ENCODE data around the gene ZNF77. TPM values are rescaled to one million over a fixed set of nuclear protein-coding genes. Genes with fewer than 3 reads are reported as not detected.
A peak's percentile ranks its signal among the peaks of the same experiment; 100 is the strongest.
"Not testable (repeated sequence)": the region's sequence is repeated elsewhere in the genome, so short reads cannot be mapped to it uniquely, and the experiment has no call there.

Gene ZNF77
- total and polyA plus RNA-seq, 8 donors = 0.29 to 65.3 (median 4.2) TPM

GRCh38 chr19:2949939-2950285 is 5.1 kb upstream of the ZNF77 start:
- H3K4me3 ChIP-seq = peak overlapping the region; percentile 67 to 76 (median 70)
- no peak for TF ChIP-seq CTCF (IDR thresholded peaks at IDR 0.05)
- TF ChIP-seq EP300 (IDR thresholded peaks at IDR 0.05) = no peak
- TF ChIP-seq POLR2A (IDR thresholded peaks at IDR 0.05) = no peak
- TF ChIP-seq POLR2AphosphoS5 (IDR thresholded peaks at IDR 0.05) = no peak
- WGBS, 5 donors = 0 to 1% (median 0%) methylated on average over 11 of the region's 11 CpGs
- peak overlapping the region; percentile 91 to 97 (median 95) for H3K27ac ChIP-seq
- H3K27me3 ChIP-seq = no peaks in the 10 kb centered on the region
- no peaks in the 10 kb centered on the region for H3K36me3 ChIP-seq
- DNase-seq = peak; percentile 56 to 91
- H3K4me1 ChIP-seq = peaks cover 15 to 54% (median 44%) of the 10 kb centered on the region in 4 donors
- intact Hi-C loops (cut with DNase I; ENCODE audit: low total_unique reads) = no loop called here
- H3K9me3 ChIP-seq = no peaks in the 10 kb centered on the region

GRCh38 chr19:2945575-2946184 is 909 bp upstream of the ZNF77 start:
- H3K36me3 ChIP-seq = no peaks in the 10 kb centered on the region
- H3K4me1 ChIP-seq = peaks cover 16 to 48% (median 37%) of the 10 kb centered on the region in 4 donors
- H3K9me3 ChIP-seq = no peaks in the 10 kb centered on the region
- no peaks in the 10 kb centered on the region for H3K27me3 ChIP-seq
- no peak for DNase-seq
- 45 to 58% (median 51%) methylated on average over 11 to 17 of the region's 17 CpGs for WGBS, 5 donors
- H3K27ac ChIP-seq = peak overlapping the region; percentile 93 to 95 (median 94)
- TF ChIP-seq POLR2AphosphoS5 (IDR thresholded peaks at IDR 0.05) = no peak
- no peak for TF ChIP-seq POLR2A (IDR thresholded peaks at IDR 0.05)
- TF ChIP-seq EP300 (IDR thresholded peaks at IDR 0.05) = no peak
- H3K4me3 ChIP-seq = peak overlapping the region; percentile 70 to 97 (median 83)
- intact Hi-C loops (cut with DNase I; ENCODE audit: low total_unique reads) = no loop called here

GRCh38 chr19:2944403-2944774 is 382 bp downstream of the ZNF77 start:
- DNase-seq = no peak
- no peaks in the 10 kb centered on the region for H3K9me3 ChIP-seq
- peaks cover 0 to 7% (median 5%) of the 10 kb centered on the region in 4 donors for H3K36me3 ChIP-seq
- TF ChIP-seq CTCF (IDR thresholded peaks at IDR 0.05) = no peak
- no peak for TF ChIP-seq POLR2A (IDR thresholded peaks at IDR 0.05)
- no peak for TF ChIP-seq POLR2AphosphoS5 (IDR thresholded peaks at IDR 0.05)
- no peak for TF ChIP-seq EP300 (IDR thresholded peaks at IDR 0.05)
- H3K4me1 ChIP-seq = peaks cover 11 to 43% (median 29%) of the 10 kb centered on the region in 4 donors
- intact Hi-C loops (cut with DNase I; ENCODE audit: low total_unique reads) = no loop called here
- no peaks in the 10 kb centered on the region for H3K27me3 ChIP-seq
- H3K4me3 ChIP-seq = peak overlapping the region; percentile 70 to 97 (median 83)
- 1 to 4% (median 2%) methylated on average over 22 to 23 of the region's 23 CpGs for WGBS, 5 donors
- peak overlapping the region; percentile 86 to 95 (median 94) for H3K27ac ChIP-seq

- intact Hi-C loops (cut with DNase I; ENCODE audit: low total_unique reads) = no loop called here
- no peak for DNase-seq
- 54 to 68% (median 65%) methylated on average over 14 of the region's 14 CpGs for WGBS, 5 donors
Observed at GRCh38 chr19:2942928-2943640, 1.7 kb downstream of the ZNF77 start.

GRCh38 chr19:2935863-2936262 is 8.9 kb downstream of the ZNF77 start:
- Histone ChIP-seq H3K36me3 (peaks cover 39 to 90% (median 79%) of the 10 kb centered on the region in 4 donors), H3K9me3 (peaks cover 18 to 52% (median 41%) of the 10 kb centered on the region in 4 donors)
- H3K4me3 ChIP-seq; H3K4me1 ChIP-seq; intact Hi-C loops (cut with DNase I; ENCODE audit: low total_unique reads); H3K27ac ChIP-seq; DNase-seq; H3K27me3 ChIP-seq: not testable (repeated sequence)
- WGBS, 5 donors = 97 to 99% (median 97%) methylated on average over 4 of the region's 4 CpGs

More at GRCh38 chr19:2942928-2943640, 1.7 kb downstream of the ZNF77 start:
- Histone ChIP-seq H3K9me3 (no peaks in the 10 kb centered on the region), H3K4me1 (peaks cover 6 to 34% (median 23%) of the 10 kb centered on the region in 4 donors), H3K27me3 (no peaks in the 10 kb centered on the region), H3K4me3 (peak overlapping the region in 1 of 4 donors; percentile 70), H3K36me3 (peaks cover 7 to 20% (median 18%) of the 10 kb centered on the region in 4 donors), H3K27ac (no peak overlapping the region)
- TF ChIP-seq CTCF (IDR thresholded peaks at IDR 0.05) = no peak
- no peak for TF ChIP-seq POLR2AphosphoS5 (IDR thresholded peaks at IDR 0.05)
- no peak for TF ChIP-seq POLR2A (IDR thresholded peaks at IDR 0.05)
- no peak for TF ChIP-seq EP300 (IDR thresholded peaks at IDR 0.05)
